Spleen (tissue), 7 donors: Measurements from ENCODE around the gene ZNF773.
"Not testable (repeated sequence)": the region's sequence is repeated elsewhere in the genome, so short reads cannot be mapped to it uniquely, and the experiment has no call there.

ENCODE experiments used
- POLR2A ChIP-seq, 3 donors: fragments of 450-650 bp; IDR thresholded peaks; one replicate each; pipeline ENCODE4 v1.5.1; 2017; ENCODE audit warnings: antibody characterized with exemption in 3 of 3, mild to moderate bottlenecking in 1 of 3
- POLR2AphosphoS5 ChIP-seq, 3 donors: sonication (generic); formaldehyde crosslinking; IDR thresholded peaks; one replicate each; pipeline ENCODE4 v1.5.1; 2017; ENCODE audit warnings: antibody characterized with exemption in 3 of 3
- TF ChIP-seq, protein P1 (sequence below), 11 experiments: fragments of 200-600 bp in 7 of 11; fragments of 450-650 bp in 4 of 11; sonication (generic) in 4 of 11; IDR thresholded peaks in 8 of 11; conservative IDR thresholded peaks in 3 of 11; 1 replicate in 7 of 11; 2 replicates in 4 of 11; pipeline versions ENCODE4 v1.4.0 to v1.8.0; 2016 to 2021; ENCODE audit warnings: antibody characterized with exemption in 11 of 11, inconsistent platforms in 4 of 11, mild to moderate bottlenecking in 1 of 11
- donor health status: DM: no; HTN: no; CAD: no; lungs with moderate emphysema.
- donor health status: DM: no; HTN: no; CAD: no.
- donor health status: DM: no; HTN: no; CAD: no.

DNA sequence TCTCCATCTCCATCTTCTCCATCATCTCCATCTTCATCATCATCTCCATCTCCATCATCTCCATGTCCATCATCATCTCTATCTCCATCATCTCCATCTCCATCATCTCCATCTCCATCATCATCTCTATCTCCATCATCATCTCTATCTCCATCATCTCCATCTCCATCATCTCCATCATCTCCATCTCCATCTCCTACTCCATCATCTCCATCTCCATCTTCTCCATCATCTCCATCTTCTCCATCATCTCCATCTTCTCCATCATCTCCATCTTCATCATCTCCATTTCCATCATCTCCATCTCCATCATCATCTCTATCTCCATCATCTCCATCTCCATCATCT lies 432 bp upstream of the ZNF773 start:
- TF ChIP-seq POLR2AphosphoS5, POLR2A (IDR thresholded peaks at IDR 0.05): not testable (repeated sequence)
- TF ChIP-seq, protein P1, sequence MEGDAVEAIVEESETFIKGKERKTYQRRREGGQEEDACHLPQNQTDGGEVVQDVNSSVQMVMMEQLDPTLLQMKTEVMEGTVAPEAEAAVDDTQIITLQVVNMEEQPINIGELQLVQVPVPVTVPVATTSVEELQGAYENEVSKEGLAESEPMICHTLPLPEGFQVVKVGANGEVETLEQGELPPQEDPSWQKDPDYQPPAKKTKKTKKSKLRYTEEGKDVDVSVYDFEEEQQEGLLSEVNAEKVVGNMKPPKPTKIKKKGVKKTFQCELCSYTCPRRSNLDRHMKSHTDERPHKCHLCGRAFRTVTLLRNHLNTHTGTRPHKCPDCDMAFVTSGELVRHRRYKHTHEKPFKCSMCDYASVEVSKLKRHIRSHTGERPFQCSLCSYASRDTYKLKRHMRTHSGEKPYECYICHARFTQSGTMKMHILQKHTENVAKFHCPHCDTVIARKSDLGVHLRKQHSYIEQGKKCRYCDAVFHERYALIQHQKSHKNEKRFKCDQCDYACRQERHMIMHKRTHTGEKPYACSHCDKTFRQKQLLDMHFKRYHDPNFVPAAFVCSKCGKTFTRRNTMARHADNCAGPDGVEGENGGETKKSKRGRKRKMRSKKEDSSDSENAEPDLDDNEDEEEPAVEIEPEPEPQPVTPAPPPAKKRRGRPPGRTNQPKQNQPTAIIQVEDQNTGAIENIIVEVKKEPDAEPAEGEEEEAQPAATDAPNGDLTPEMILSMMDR (IDR thresholded peaks at IDR 0.05 in 8 of 11, conservative IDR thresholded peaks at IDR 0.05 in 3 of 11) = not testable (repeated sequence)
